Bronchial epithelial cell (primary cell): ENCODE measurements around the gene CCDC149. TPM values are rescaled to one million over a fixed set of nuclear protein-coding genes. Genes with fewer than 3 reads are reported as not detected.

Experiments used
- DNase-seq: peaks from one replicate; pipeline ENCODE4 v3.0.0-alpha.2; 2010; ENCODE audit warnings: low read depth
- FAIRE-seq: peaks from 2 replicates; lab custom pipeline; 2011; peaks lifted over from hg19 to GRCh38; lab: Jason Lieb, UNC
- H3K27me3 ChIP-seq: 2 replicates; pipeline ENCODE4 v1.5.1; 2011; ENCODE audit warnings: low read length; ENCODE audit not compliant: control insufficient read depth, insufficient read depth
- H3K36me3 ChIP-seq: 2 replicates; pipeline ENCODE4 v1.5.1; 2011; ENCODE audit warnings: low read length; ENCODE audit not compliant: control insufficient read depth, insufficient read depth
- H3K4me3 ChIP-seq: 2 replicates; pipeline ENCODE4 v1.5.1; 2011; ENCODE audit warnings: mild to moderate bottlenecking, low read depth, low read length, control low read depth
- CTCF ChIP-seq: IDR thresholded peaks from 2 replicates; pipeline ENCODE4 v1.5.1; 2011; ENCODE audit warnings: mild to moderate bottlenecking, moderate library complexity, low read length, control low read depth, inconsistent platforms; ENCODE audit not compliant: insufficient read depth, severe bottlenecking
- total RNA-seq: library from RNA; depleted of rRNA; stranded (reverse); fragments of >200 nt; gene quantifications from 2 replicates; pipeline ENCODE4 v1.2.1, GENCODE V29; 2014

The CCDC149 gene
- total RNA-seq, 1 donor from 2014 or later, result 4.2 TPM

GRCh38 chr4:24763631-24764297, 149.1 kb downstream of the CCDC149 start:
- FAIRE-seq, result peak; percentile 81
- Histone ChIP-seq H3K4me3 (no peak overlapping the region), H3K27me3 (no peaks in the 10 kb centered on the region), H3K36me3 (no peaks in the 10 kb centered on the region)
- DNase-seq, result peak; percentile 98
- TF ChIP-seq CTCF, result no peak

Other genes with a start within 250 kb of the CCDC149 start
- gene SOD3, start 117.5 kb downstream of the CCDC149 start, total RNA-seq, result 0.13 TPM in 1 of 2 replicates, not detected in the other
- gene LGI2, start 117.9 kb upstream of the CCDC149 start, total RNA-seq, result not detected in 2 replicates
- 6.6 and 7.0 TPM in 2 replicates for gene SEPSECS, start 247.4 kb upstream of the CCDC149 start, total RNA-seq